CD4-positive, alpha-beta T cell treated with Interleukin-21 for 1 hour (primary cell): ENCODE measurements around the gene CXCL14.

Experiments
- DNase-seq: peaks from one replicate; pipeline ENCODE4 v3.0.0-alpha.2; 2020

The CXCL14 gene, protein sequence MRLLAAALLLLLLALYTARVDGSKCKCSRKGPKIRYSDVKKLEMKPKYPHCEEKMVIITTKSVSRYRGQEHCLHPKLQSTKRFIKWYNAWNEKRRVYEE

DNA sequence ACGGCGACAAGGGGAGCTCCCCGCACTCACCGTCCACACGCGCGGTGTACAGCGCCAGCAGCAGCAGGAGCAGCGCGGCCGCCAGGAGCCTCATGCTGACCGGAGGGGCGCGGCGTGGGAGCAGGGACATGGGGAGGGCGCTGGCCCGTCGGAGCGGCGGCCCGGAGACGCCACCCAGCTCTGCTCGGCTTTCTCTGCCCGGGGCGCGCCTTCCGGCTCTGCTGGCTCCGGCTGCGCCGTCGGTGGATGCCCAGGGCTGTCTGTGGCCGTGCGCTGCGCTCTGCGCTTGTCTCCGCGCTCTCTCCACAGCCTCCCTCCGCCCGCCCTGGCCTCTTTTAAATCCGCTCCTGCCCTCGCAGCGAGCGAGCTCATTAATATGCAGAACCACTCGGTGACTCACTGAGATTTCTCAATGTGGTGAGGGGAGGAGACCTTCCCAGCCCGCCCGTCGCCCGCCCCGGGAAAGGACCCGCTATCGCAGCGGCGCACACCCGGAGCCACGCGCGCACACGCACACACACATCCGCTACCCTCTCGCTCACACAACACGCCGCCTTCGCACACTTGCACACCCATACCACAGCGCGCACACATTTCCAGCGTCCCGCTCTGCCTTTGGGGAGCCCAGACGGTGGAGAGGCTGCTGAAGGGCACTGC lies at the start of gene CXCL14:
Gene CXCL14, minus strand, starts transcription at position 307 of the 657 bp plus-strand sequence. Its CDS starts 213 bp downstream, at position 94.
- no peak for DNase-seq

DNA sequence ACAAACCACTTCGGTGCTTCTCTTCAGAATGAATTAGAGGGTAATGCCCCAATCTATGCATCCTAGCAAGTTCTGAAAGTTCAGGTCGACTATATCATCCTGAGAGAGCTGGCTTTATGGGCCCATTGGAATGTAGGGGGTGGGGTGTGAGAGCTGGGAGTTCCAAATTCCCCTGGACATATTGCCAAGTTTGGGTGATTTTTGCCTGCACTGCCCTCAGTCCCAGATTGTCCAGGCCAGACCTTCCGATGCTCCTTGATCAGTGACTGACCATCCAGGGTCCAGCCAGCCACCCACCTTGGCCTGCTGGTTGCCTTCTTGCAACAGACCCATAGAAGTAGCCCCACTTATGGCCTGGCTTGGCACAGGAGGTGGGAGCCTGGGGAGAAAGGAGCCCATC lies 47.8 kb upstream of the CXCL14 start:
- DNase-seq = no peak

GRCh38 chr5:135625961-135626360 lies 47.2 kb upstream of the CXCL14 start:
- DNase-seq = no peak

- DNase-seq = no peak
Observed at GRCh38 chr5:135625486-135625885, 46.7 kb upstream of the CXCL14 start.

- no peak for DNase-seq
Observed at GRCh38 chr5:135625061-135625460, 46.3 kb upstream of the CXCL14 start.

- no peak for DNase-seq
Observed at GRCh38 chr5:135623186-135623715, 44.5 kb upstream of the CXCL14 start.

DNA sequence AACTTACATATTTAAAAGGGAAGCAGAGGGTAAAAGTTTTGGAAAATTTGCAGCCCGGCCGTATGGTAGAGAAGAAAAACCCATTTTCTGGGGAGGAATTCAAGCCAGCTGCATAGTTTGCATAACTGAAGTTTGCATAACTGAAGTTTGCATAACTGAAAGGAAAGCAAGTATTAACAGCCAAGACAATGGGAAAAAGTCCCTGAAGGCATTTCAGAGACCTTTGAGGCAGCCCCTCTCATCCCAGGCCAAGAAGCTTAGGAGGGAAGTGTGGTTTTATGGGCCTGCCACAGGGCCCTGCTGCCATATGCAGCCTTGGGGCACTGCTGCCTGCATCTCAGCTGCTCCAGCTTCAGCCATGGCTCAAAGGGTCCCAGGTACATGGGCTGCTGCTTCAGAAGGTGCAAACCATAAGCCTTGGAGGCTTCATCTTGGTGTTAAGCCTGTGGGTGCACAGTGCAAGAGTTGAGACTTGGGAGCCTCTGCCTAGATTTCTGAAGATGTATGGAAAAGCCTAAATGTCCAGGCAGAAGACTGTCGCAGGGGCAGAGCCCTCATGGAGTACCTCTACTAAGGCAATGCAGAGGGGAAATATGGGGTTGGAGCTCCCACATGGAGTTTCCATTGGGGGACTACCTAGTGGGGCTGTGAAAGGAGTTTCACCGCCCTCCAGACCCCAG lies 36.9 kb upstream of the CXCL14 start:
- DNase-seq = no peak

DNA sequence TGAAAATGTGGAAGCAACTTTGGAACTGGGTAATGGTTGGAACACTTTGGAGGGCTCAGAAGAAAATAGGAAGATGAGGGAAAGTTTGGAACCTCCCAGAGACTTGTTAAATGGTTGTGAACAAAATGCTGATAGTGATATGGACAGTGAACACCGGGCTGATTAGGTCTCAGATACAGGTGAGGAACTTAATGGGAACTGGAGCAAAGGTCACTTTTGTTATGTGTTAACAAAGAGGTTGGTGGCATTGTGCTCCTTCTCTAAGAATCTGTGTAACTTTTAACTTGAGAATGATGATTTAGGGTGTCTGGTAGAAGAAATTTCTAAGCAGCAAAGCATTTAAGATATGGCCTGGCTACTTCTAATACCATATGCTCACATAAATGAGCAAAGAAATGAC lies 36.4 kb upstream of the CXCL14 start:
- no peak for DNase-seq

DNA sequence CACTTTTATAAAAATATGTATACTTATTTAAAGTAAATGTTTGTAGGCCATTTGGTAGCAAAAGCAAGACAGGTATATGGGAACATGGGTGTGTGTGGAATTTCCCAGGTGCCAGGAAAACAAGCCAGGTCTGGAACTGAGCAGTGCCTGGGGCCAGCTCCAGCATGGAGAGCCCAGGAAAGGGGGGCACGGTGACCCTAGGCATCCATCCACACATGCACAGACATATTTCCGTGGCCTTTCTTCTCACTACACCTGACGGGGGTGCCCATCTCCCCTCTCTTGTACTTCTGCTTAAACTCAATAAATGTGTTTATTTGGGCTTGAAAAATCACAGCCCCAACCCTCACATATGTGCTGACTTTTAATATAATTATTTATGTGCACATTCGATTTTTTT lies 31.2 kb upstream of the CXCL14 start:
- no peak for DNase-seq

- no peak for DNase-seq
Observed at GRCh38 chr5:135608761-135609443, 30.1 kb upstream of the CXCL14 start.

- DNase-seq = no peak
Observed at GRCh38 chr5:135608361-135608760, 29.6 kb upstream of the CXCL14 start.

DNA sequence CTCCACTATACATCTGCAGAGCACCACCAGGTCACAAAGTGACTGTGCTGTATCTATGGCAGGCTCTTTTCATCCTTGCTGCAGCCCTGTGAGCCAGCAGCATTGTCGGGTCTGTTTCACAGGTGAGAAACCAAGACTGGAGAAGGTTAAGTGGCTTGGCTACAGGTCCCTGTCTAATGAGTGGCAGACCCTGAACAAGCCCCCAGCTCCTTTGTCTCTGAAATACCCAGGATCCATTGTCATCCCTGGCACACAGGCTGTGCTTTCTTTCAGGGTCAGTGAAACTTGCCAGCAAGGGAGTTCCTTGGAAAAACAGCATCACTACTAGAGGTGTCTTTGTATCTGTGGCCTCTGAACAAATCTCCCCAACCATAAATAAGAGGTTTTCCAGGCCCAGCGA lies 27.6 kb upstream of the CXCL14 start:
- DNase-seq = no peak

GRCh38 chr5:135605221-135605620 lies 26.4 kb upstream of the CXCL14 start:
- DNase-seq = no peak

DNA sequence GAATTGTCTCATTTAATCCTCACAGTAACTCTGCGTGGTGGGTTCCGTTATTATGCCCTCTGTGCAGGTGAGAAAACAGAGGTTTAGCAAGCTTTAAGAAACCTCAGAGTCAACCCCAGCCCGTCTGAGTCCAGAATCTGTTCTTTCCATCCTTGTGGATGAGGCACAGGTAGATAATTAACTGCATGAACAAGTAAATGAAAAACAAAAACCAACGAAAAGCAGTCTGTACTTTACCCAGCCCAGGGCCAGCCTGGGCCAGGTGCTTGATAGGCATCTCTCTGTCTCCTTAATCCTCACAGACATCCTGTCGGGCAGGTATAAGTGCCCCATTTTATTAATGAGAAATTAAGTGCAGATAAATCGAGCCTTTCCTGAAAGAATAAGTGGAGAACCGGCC lies 25.3 kb upstream of the CXCL14 start:
- DNase-seq = no peak

- DNase-seq = no peak
Observed at GRCh38 chr5:135602882-135603721, 24.3 kb upstream of the CXCL14 start.

DNA sequence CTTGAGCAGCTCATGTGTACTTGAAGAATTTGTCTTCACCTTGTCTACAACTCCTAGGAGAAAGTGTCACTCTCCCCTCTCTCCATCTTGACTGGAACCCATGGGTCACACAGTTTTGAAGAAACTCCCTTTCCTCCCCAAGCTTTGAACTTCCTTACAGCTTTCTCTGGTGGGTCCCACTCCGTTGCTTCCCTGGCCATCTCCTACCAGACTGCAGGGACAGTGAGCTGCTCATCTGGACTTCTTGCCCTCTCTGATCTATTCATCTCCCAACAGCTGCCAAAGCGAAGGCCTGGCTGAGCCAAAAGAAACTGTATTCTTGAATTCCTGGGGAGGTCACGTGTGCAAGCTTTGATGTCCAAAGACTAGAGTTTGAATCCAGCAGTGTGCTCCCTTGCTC lies 22.7 kb upstream of the CXCL14 start:
- no peak for DNase-seq

- DNase-seq = no peak
Observed at GRCh38 chr5:135600971-135601381, 22.2 kb upstream of the CXCL14 start.

GRCh38 chr5:135600152-135600570 lies 21.4 kb upstream of the CXCL14 start:
- no peak for DNase-seq

- DNase-seq = no peak
Observed at GRCh38 chr5:135599421-135600151, 20.8 kb upstream of the CXCL14 start.

DNA sequence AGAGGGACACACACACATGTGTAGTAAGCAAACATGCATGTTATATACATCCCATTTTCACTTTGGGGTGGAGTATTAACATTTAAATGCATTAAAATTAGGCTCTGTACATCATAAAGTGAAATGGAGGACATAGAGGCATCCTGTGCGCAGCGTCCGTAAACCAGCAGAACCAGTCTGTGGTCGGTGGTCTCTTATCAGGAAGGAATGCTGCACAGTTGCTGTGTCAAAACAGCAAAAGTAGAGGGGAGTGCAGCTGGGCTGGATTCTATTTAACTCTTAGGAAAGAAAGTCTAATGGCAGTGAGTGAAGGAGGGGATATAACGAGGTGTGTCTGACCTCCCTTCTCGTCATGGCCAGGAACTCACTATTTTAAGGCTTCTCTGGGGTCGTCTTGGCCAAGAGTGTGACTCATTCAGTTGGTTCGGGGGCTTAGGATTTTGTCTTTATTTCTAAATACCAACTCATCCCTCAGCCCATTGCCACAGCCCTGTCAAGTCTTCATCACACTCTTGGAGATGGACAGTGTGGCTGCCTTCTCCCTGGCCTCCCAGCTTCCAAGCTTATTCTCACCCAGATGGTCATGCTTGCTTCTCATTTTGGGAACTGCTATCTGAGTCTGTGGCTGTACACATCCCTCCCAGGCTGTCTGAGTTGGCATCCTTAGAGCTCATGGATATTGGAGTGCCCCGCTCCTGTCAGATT lies 20.1 kb upstream of the CXCL14 start:
- DNase-seq = no peak

DNA sequence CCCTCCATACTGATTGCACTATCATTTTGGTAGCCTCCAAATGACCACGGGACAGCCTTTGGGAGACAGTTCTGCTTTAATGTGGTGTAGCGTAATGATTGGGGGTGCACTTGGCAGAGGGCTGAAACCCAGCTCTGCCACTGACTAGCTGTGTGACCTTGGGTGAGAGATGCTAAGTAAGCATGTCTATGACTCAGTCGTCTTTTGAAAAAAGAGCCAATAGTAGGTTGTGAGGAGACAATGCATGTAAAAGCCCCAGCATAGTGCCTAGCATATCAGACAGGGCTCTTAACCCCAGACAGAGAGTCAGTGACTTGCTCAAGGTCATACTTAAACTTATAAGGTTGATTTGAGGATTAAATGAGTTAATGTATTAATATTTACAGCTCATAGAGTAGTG lies 18.0 kb upstream of the CXCL14 start:
- no peak for DNase-seq
